ENCODE measurements around the gene MCHR1. TPM values are rescaled to one million over a fixed set of nuclear protein-coding genes. Genes with fewer than 3 reads are reported as not detected.

Gene MCHR1
- total RNA-seq, 1 donor from 2014 or later = not detected

DNA sequence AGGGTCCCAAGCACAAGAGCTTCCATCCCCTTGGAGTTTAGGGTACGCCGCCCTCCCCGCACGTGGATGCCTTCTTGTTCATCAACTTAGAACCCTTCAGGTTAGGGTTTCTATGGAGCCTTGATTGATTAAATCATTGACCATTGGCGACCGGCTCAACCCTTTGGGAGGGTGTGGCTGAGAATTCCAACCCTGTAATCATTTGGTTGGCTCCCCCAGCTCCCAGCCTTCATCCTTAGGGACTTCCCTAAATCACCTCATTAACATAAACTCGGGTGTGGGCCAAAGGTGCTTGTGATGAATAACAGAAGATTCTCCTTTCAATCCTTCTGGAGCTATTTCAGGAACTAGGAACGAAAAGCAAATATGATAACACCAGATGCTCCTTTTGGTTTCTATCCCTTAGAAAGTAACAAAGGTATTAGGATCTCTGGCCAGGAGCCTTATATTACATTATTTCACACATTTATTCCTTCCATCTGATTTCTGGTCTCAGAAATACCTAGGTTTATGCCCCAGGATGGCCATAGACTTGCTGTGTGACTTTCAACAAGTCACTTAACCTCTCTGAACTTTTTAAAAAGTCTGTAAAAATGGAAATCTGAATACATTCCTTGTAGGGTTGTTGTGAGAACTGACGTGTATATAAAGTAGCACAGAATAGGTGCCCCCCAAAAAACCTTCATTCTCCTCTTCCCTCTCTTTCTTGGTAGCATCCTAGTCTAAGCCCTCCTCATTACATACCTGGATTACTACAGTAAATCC lies 26.8 kb downstream of the MCHR1 start:
- no peak for FAIRE-seq
- TF ChIP-seq, protein P1, sequence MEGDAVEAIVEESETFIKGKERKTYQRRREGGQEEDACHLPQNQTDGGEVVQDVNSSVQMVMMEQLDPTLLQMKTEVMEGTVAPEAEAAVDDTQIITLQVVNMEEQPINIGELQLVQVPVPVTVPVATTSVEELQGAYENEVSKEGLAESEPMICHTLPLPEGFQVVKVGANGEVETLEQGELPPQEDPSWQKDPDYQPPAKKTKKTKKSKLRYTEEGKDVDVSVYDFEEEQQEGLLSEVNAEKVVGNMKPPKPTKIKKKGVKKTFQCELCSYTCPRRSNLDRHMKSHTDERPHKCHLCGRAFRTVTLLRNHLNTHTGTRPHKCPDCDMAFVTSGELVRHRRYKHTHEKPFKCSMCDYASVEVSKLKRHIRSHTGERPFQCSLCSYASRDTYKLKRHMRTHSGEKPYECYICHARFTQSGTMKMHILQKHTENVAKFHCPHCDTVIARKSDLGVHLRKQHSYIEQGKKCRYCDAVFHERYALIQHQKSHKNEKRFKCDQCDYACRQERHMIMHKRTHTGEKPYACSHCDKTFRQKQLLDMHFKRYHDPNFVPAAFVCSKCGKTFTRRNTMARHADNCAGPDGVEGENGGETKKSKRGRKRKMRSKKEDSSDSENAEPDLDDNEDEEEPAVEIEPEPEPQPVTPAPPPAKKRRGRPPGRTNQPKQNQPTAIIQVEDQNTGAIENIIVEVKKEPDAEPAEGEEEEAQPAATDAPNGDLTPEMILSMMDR (IDR thresholded peaks at IDR 0.05; ENCODE audit: insufficient read depth, low read length, severe bottlenecking) = no peak
- Histone ChIP-seq H3K4me3 (ENCODE audit: low read depth, low read length) (no peak overlapping the region), H3K36me3 (ENCODE audit: control insufficient read depth, insufficient read depth, low read length) (no peaks in the 10 kb centered on the region), H3K27me3 (ENCODE audit: control insufficient read depth, insufficient read depth, low read length) (peaks cover 5% of the 10 kb centered on the region)
- no peak for DNase-seq (ENCODE audit: low read depth)

GRCh38 chr22:40707154-40707553 lies 27.9 kb downstream of the MCHR1 start:
- Histone ChIP-seq H3K4me3 (ENCODE audit: low read depth, low read length) (no peak overlapping the region), H3K36me3 (ENCODE audit: control insufficient read depth, insufficient read depth, low read length) (no peaks in the 10 kb centered on the region), H3K27me3 (ENCODE audit: control insufficient read depth, insufficient read depth, low read length) (peaks cover 5% of the 10 kb centered on the region)
- DNase-seq (ENCODE audit: low read depth) (no peak), FAIRE-seq (no peak)
- TF ChIP-seq, protein P1 (IDR thresholded peaks at IDR 0.05; ENCODE audit: insufficient read depth, low read length, severe bottlenecking) = no peak

GRCh38 chr22:40708177-40708576 lies 28.9 kb downstream of the MCHR1 start:
- Histone ChIP-seq H3K4me3 (ENCODE audit: low read depth, low read length) (no peak overlapping the region), H3K27me3 (ENCODE audit: control insufficient read depth, insufficient read depth, low read length) (peaks cover 12% of the 10 kb centered on the region), H3K36me3 (ENCODE audit: control insufficient read depth, insufficient read depth, low read length) (no peaks in the 10 kb centered on the region)
- FAIRE-seq (no peak), DNase-seq (ENCODE audit: low read depth) (no peak)
- TF ChIP-seq, protein P1 (IDR thresholded peaks at IDR 0.05; ENCODE audit: insufficient read depth, low read length, severe bottlenecking) = no peak

GRCh38 chr22:40709752-40710413 lies 30.6 kb downstream of the MCHR1 start:
- no peak overlapping the region for H3K4me3 ChIP-seq (ENCODE audit: low read depth, low read length)
- TF ChIP-seq, protein P1 (IDR thresholded peaks at IDR 0.05; ENCODE audit: insufficient read depth, low read length, severe bottlenecking) = no peak
- DNase-seq (ENCODE audit: low read depth) = no peak
- H3K36me3 ChIP-seq (ENCODE audit: control insufficient read depth, insufficient read depth, low read length) = no peaks in the 10 kb centered on the region
- FAIRE-seq = no peak
- H3K27me3 ChIP-seq (ENCODE audit: control insufficient read depth, insufficient read depth, low read length) = peaks cover 13% of the 10 kb centered on the region

DNA sequence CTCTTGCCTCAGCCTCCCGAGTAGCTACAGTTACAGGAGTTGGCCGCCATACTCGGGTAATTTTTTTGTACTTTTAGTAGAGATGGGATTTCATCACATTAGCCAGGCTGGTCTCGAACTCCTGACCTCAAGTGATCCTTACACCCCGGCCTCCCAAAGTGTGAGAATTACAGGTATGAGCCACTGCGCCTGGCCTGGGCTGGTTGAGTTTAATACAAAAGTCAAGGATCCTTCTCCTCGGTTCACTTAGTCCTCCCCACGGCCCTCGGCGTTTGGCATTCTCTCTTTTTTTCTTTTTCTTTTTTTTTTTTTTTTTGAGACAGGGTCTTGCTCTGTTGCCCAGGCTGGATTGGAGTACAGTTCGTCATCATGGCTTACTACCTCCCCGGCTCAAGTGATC lies 33.0 kb downstream of the MCHR1 start:
- DNase-seq (ENCODE audit: low read depth) (no peak), FAIRE-seq (no peak)
- Histone ChIP-seq H3K36me3 (ENCODE audit: control insufficient read depth, insufficient read depth, low read length) (no peaks in the 10 kb centered on the region), H3K27me3 (ENCODE audit: control insufficient read depth, insufficient read depth, low read length) (peaks cover 8% of the 10 kb centered on the region), H3K4me3 (ENCODE audit: low read depth, low read length) (no peak overlapping the region)
- TF ChIP-seq, protein P1 (IDR thresholded peaks at IDR 0.05; ENCODE audit: insufficient read depth, low read length, severe bottlenecking) = no peak
